ENCODE measurements around the gene PIEZO2. TPM values are rescaled to one million over a fixed set of nuclear protein-coding genes. Genes with fewer than 3 reads are reported as not detected.

The PIEZO2 gene
- polyA plus RNA-seq, 1 donor from 2014 or later = 0.30 TPM

GRCh38 chr18:11096839-11097750, 52.3 kb downstream of the PIEZO2 start:
- H3K4me2 ChIP-seq (ENCODE audit: low read length) = no peak overlapping the region
- no peak overlapping the region for H3K4me3 ChIP-seq (ENCODE audit: low read length)

GRCh38 chr18:11096411-11096810, 53.0 kb downstream of the PIEZO2 start:
- no peaks in the 10 kb centered on the region for H3K9me3 ChIP-seq (ENCODE audit: low read length)
- no peaks in the 10 kb centered on the region for H3K79me2 ChIP-seq (replicated peaks; ENCODE audit: insufficient read depth, low read length)
- H3K4me2 ChIP-seq (ENCODE audit: low read length) = no peak overlapping the region
- no peaks in the 10 kb centered on the region for H3K36me3 ChIP-seq (ENCODE audit: insufficient read depth, low read length)
- H3K4me3 ChIP-seq (ENCODE audit: low read length) = no peak overlapping the region
- H3K27me3 ChIP-seq (ENCODE audit: insufficient read depth, low read depth, low read length) = no peaks in the 10 kb centered on the region
- H3K9ac ChIP-seq (ENCODE audit: low read length) = no peak overlapping the region
- no peaks in the 10 kb centered on the region for H3F3A ChIP-seq (ENCODE audit: insufficient read depth, low read length, poor library complexity, severe bottlenecking)
- no peak for TF ChIP-seq TAF1 (IDR thresholded peaks at IDR 0.05; ENCODE audit: low read depth)
- no peak for TF ChIP-seq CTCF (IDR thresholded peaks at IDR 0.05; ENCODE audit: poor library complexity, severe bottlenecking)
- no peak for TF ChIP-seq EP300 (conservative IDR thresholded peaks at IDR 0.05; ENCODE audit: poor library complexity, severe bottlenecking)
- no peaks in the 10 kb centered on the region for H3K9me2 ChIP-seq (ENCODE audit: insufficient read depth, low read length)
- no peaks in the 10 kb centered on the region for H4K20me1 ChIP-seq (ENCODE audit: insufficient read depth)
- H2AFZ ChIP-seq (ENCODE audit: low read depth, low read length) = no peak overlapping the region
- H3K27ac ChIP-seq (ENCODE audit: low read length) = no peak overlapping the region

More at GRCh38 chr18:11096839-11097750, 52.3 kb downstream of the PIEZO2 start:
- no peaks in the 10 kb centered on the region for H4K20me1 ChIP-seq (ENCODE audit: insufficient read depth)
- TF ChIP-seq SMC3 (conservative IDR thresholded peaks at IDR 0.05; ENCODE audit: poor library complexity) (no peak), CTCF (IDR thresholded peaks at IDR 0.05; ENCODE audit: poor library complexity, severe bottlenecking) (no peak)
- H3K27me3 ChIP-seq (ENCODE audit: insufficient read depth, low read depth, low read length) = no peaks in the 10 kb centered on the region
- H3K36me3 ChIP-seq (ENCODE audit: insufficient read depth, low read length) = no peaks in the 10 kb centered on the region
- H3K9me3 ChIP-seq (ENCODE audit: low read length) = no peaks in the 10 kb centered on the region
- no peaks in the 10 kb centered on the region for H3K9me2 ChIP-seq (ENCODE audit: insufficient read depth, low read length)
- no peak overlapping the region for H3K9ac ChIP-seq (ENCODE audit: low read length)
- H2AFZ ChIP-seq (ENCODE audit: low read depth, low read length) = no peak overlapping the region
- no peaks in the 10 kb centered on the region for H3F3A ChIP-seq (ENCODE audit: insufficient read depth, low read length, poor library complexity, severe bottlenecking)
- no peak overlapping the region for H3K27ac ChIP-seq (ENCODE audit: low read length)
- H3K79me2 ChIP-seq (replicated peaks; ENCODE audit: insufficient read depth, low read length) = no peaks in the 10 kb centered on the region

- no peak overlapping the region for H3K4me2 ChIP-seq (ENCODE audit: low read length)
- H3K27ac ChIP-seq (ENCODE audit: low read length) = no peak overlapping the region
- no peak overlapping the region for H2AFZ ChIP-seq (ENCODE audit: low read depth, low read length)
- H3K79me2 ChIP-seq (replicated peaks; ENCODE audit: insufficient read depth, low read length) = no peaks in the 10 kb centered on the region
- no peaks in the 10 kb centered on the region for H3K36me3 ChIP-seq (ENCODE audit: insufficient read depth, low read length)
- no peaks in the 10 kb centered on the region for H4K20me1 ChIP-seq (ENCODE audit: insufficient read depth)
- no peaks in the 10 kb centered on the region for H3K27me3 ChIP-seq (ENCODE audit: insufficient read depth, low read depth, low read length)
- no peak overlapping the region for H3K9ac ChIP-seq (ENCODE audit: low read length)
- no peak for TF ChIP-seq CTCF (IDR thresholded peaks at IDR 0.05; ENCODE audit: poor library complexity, severe bottlenecking)
- TF ChIP-seq EZH2 (IDR thresholded peaks at IDR 0.05; ENCODE audit: borderline replicate concordance, insufficient read depth, low read length, poor library complexity, severe bottlenecking) = no peak
- TF ChIP-seq RAD21 (conservative IDR thresholded peaks at IDR 0.05) = no peak
- no peak for TF ChIP-seq REST (IDR thresholded peaks at IDR 0.05; ENCODE audit: borderline replicate concordance)
- no peak for TF ChIP-seq EP300 (conservative IDR thresholded peaks at IDR 0.05; ENCODE audit: poor library complexity, severe bottlenecking)
- no peak for TF ChIP-seq MXI1 (conservative IDR thresholded peaks at IDR 0.05; ENCODE audit: poor library complexity, severe bottlenecking)
- no peak for TF ChIP-seq TAF1 (IDR thresholded peaks at IDR 0.05; ENCODE audit: low read depth)
- TF ChIP-seq SMC3 (conservative IDR thresholded peaks at IDR 0.05; ENCODE audit: poor library complexity) = no peak
- no peak for TF ChIP-seq POLR2AphosphoS5 (IDR thresholded peaks at IDR 0.05)
- no peaks in the 10 kb centered on the region for H3F3A ChIP-seq (ENCODE audit: insufficient read depth, low read length, poor library complexity, severe bottlenecking)
- H3K9me2 ChIP-seq (ENCODE audit: insufficient read depth, low read length) = no peaks in the 10 kb centered on the region
- no peaks in the 10 kb centered on the region for H3K9me3 ChIP-seq (ENCODE audit: low read length)
- no peak overlapping the region for H3K4me3 ChIP-seq (ENCODE audit: low read length)
These were observed 53.6 kb downstream of the PIEZO2 start for GRCh38 chr18:11095674-11096293.
